HEK293 (cell line): ENCODE data around the gene CWC22.
"Not testable (repeated sequence)": the region's sequence is repeated elsewhere in the genome, so short reads cannot be mapped to it uniquely, and the experiment has no call there.

Experiments
- CTCF ChIA-PET: fragments of 350-600 bp; formaldehyde crosslinking; extraction: SDS; loops from one replicate; lab custom pipeline; 2021; ENCODE audit warnings: antibody characterized with exemption; lab: Yijun Ruan, JAX
- POLR2A ChIA-PET: fragments of 300-600 bp; formaldehyde crosslinking; extraction: SDS; loops from one replicate; lab custom pipeline; 2020; ENCODE audit warnings: antibody characterized with exemption, inconsistent platforms; lab: Yijun Ruan, JAX
- H3K27ac ChIP-seq: fragments of 200-500 bp; sonication (Bioruptor generic); 2 replicates; pipeline ENCODE4 v1.5.1; 2014; ENCODE audit warnings: low read depth, low read length, control low read depth, inconsistent platforms; ENCODE audit errors: extremely low read depth
- H3K36me3 ChIP-seq, 2 experiments: fragments of 200-500 bp in 1 of 2; sonication (Bioruptor generic) in 1 of 2; 1 replicate in 1 of 2; 2 replicates in 1 of 2; pipeline ENCODE4 v1.5.1; 2014 to 2017; ENCODE audit warnings: inconsistent platforms in 2 of 2, low read length in 2 of 2; ENCODE audit not compliant: control insufficient read depth in 2 of 2, insufficient read depth in 1 of 2
- H3K4me1 ChIP-seq: fragments of 200-500 bp; sonication (Bioruptor generic); 2 replicates; pipeline ENCODE4 v1.5.1; 2014; ENCODE audit warnings: mild to moderate bottlenecking, low read length, inconsistent platforms; ENCODE audit not compliant: control insufficient read depth, insufficient read depth
- H3K4me3 ChIP-seq: 2 replicates; pipeline ENCODE4 v1.5.1; 2011; ENCODE audit warnings: low read depth, mild to moderate bottlenecking, control low read depth, low read length, moderate library complexity
- H3K9me3 ChIP-seq: fragments of 200-500 bp; sonication (Bioruptor generic); 2 replicates; pipeline ENCODE4 v1.5.1; 2014; ENCODE audit warnings: low read depth, low read length, inconsistent platforms; ENCODE audit not compliant: control insufficient read depth, insufficient read depth
- HIC1 ChIP-seq: fragments of 450-650 bp; formaldehyde crosslinking; IDR thresholded peaks from 2 replicates; pipeline ENCODE4 v1.5.1; 2016; ENCODE audit warnings: missing biosample characterization, missing genetic modification characterization
- KLF7 ChIP-seq: fragments of 450-650 bp; formaldehyde crosslinking; IDR thresholded peaks from 2 replicates; pipeline ENCODE4 v1.5.1; 2016; ENCODE audit warnings: missing biosample characterization, missing genetic modification characterization, borderline replicate concordance
- TRIM28 ChIP-seq: IDR thresholded peaks from 2 replicates; pipeline ENCODE4 v1.6.1; 2011; ENCODE audit warnings: low read length, control low read depth, borderline replicate concordance
- ZBTB1 ChIP-seq: fragments of 450-650 bp; formaldehyde crosslinking; IDR thresholded peaks from 2 replicates; pipeline ENCODE4 v1.5.1; 2016; ENCODE audit warnings: missing biosample characterization, missing genetic modification characterization
- ZFHX2 ChIP-seq: fragments of 450-650 bp; formaldehyde crosslinking; conservative IDR thresholded peaks from 2 replicates; pipeline ENCODE4 v1.5.1; 2016; ENCODE audit warnings: missing biosample characterization, missing genetic modification characterization
- ZFP41 ChIP-seq: fragments of 450-650 bp; formaldehyde crosslinking; IDR thresholded peaks from 2 replicates; pipeline ENCODE4 v1.5.1; 2016; ENCODE audit warnings: missing biosample characterization, missing genetic modification characterization, borderline replicate concordance
- ZNF174 ChIP-seq: fragments of 450-650 bp; formaldehyde crosslinking; IDR thresholded peaks from 2 replicates; pipeline ENCODE4 v1.5.0; 2017; ENCODE audit warnings: missing biosample characterization, mild to moderate bottlenecking, missing genetic modification characterization
- ZNF202 ChIP-seq: fragments of 450-650 bp; formaldehyde crosslinking; IDR thresholded peaks from 2 replicates; pipeline ENCODE4 v1.5.1; 2016; ENCODE audit warnings: missing biosample characterization, missing genetic modification characterization, borderline replicate concordance
- ZNF211 ChIP-seq: fragments of 450-650 bp; formaldehyde crosslinking; IDR thresholded peaks from 2 replicates; pipeline ENCODE4 v1.5.1; 2016; ENCODE audit warnings: low read depth, missing biosample characterization, missing genetic modification characterization
- ZNF239 ChIP-seq: fragments of 450-650 bp; formaldehyde crosslinking; IDR thresholded peaks from 2 replicates; pipeline ENCODE4 v1.5.1; 2016; ENCODE audit warnings: missing biosample characterization, missing genetic modification characterization
- ZNF48 ChIP-seq: fragments of 450-650 bp; formaldehyde crosslinking; IDR thresholded peaks from 2 replicates; pipeline ENCODE4 v1.5.1; 2016; ENCODE audit warnings: missing biosample characterization, missing genetic modification characterization
- ZNF530 ChIP-seq: fragments of 450-650 bp; formaldehyde crosslinking; IDR thresholded peaks from 2 replicates; pipeline ENCODE4 v1.5.1; 2016; ENCODE audit warnings: low read depth, missing biosample characterization, missing genetic modification characterization
- ZNF560 ChIP-seq: fragments of 450-650 bp; formaldehyde crosslinking; IDR thresholded peaks from 2 replicates; pipeline ENCODE4 v1.5.1; 2017; ENCODE audit warnings: missing biosample characterization, missing genetic modification characterization, borderline replicate concordance
- ZNF585B ChIP-seq: fragments of 450-650 bp; formaldehyde crosslinking; IDR thresholded peaks from 2 replicates; pipeline ENCODE4 v1.5.1; 2016; ENCODE audit warnings: missing biosample characterization, missing genetic modification characterization
- ZNF600 ChIP-seq: fragments of 450-650 bp; formaldehyde crosslinking; IDR thresholded peaks from 2 replicates; pipeline ENCODE4 v1.5.1; 2016; ENCODE audit warnings: missing biosample characterization, missing genetic modification characterization
- ZNF610 ChIP-seq: fragments of 450-650 bp; formaldehyde crosslinking; IDR thresholded peaks from 2 replicates; pipeline ENCODE4 v1.5.1; 2016; ENCODE audit warnings: missing biosample characterization, missing genetic modification characterization, borderline replicate concordance
- ZNF629 ChIP-seq: fragments of 450-650 bp; formaldehyde crosslinking; IDR thresholded peaks from 2 replicates; pipeline ENCODE4 v1.5.1; 2017; ENCODE audit warnings: missing biosample characterization, missing genetic modification characterization
- ZNF664 ChIP-seq: fragments of 450-650 bp; formaldehyde crosslinking; IDR thresholded peaks from 2 replicates; pipeline ENCODE4 v1.5.1; 2016; ENCODE audit warnings: missing biosample characterization, missing genetic modification characterization
- ZNF701 ChIP-seq: fragments of 450-650 bp; formaldehyde crosslinking; IDR thresholded peaks from 2 replicates; pipeline ENCODE4 v1.5.1; 2016; ENCODE audit warnings: missing biosample characterization, missing genetic modification characterization
- ZNF837 ChIP-seq: fragments of 450-650 bp; formaldehyde crosslinking; IDR thresholded peaks from 2 replicates; pipeline ENCODE4 v1.5.1; 2016; ENCODE audit warnings: missing biosample characterization, missing genetic modification characterization
- ZSCAN5A ChIP-seq: fragments of 450-650 bp; formaldehyde crosslinking; IDR thresholded peaks from 2 replicates; pipeline ENCODE4 v1.5.1; 2016; ENCODE audit warnings: missing biosample characterization, missing genetic modification characterization
- TF ChIP-seq, protein P1 (sequence below): fragments of 450-650 bp; formaldehyde crosslinking; IDR thresholded peaks from 2 replicates; pipeline ENCODE4; 2016; ENCODE audit warnings: missing biosample characterization, missing genetic modification characterization

CWC22 gene

GRCh38 chr2:179932786-179933185, 74.3 kb downstream of the CWC22 start (continued):
- TF ChIP-seq ZNF174 (no peak), ZNF600 (no peak), ZNF202 (tag by site-specific recombination) (no peak), ZBTB1 (tag by site-specific recombination) (no peak)
- TF ChIP-seq, all 188 proteins: peak for 0

- Histone ChIP-seq H3K4me1 (no peaks in the 10 kb centered on the region), H3K9me3 (no peaks in the 10 kb centered on the region), H3K36me3 (no peaks in the 10 kb centered on the region), H3K4me3 (no peak overlapping the region), H3K27ac (no peak overlapping the region)
- ChIA-PET CTCF (no interaction called here), POLR2A (no interaction called here)
- no peak for TF ChIP-seq ZSCAN5A (tag by site-specific recombination)
- no peak for TF ChIP-seq ZFP41 (tag by site-specific recombination)
- no peak for TF ChIP-seq ZNF211 (tag by site-specific recombination)
- TF ChIP-seq ZNF239 (tag by site-specific recombination), result no peak
- TF ChIP-seq ZNF701 (tag by site-specific recombination), result no peak
- TF ChIP-seq ZNF837, result no peak
- no peak for TF ChIP-seq TRIM28
Measured at GRCh38 chr2:179931502-179931901, 75.6 kb downstream of the CWC22 start.

GRCh38 chr2:179929997-179930396, 77.1 kb downstream of the CWC22 start:
- H3K36me3 ChIP-seq, CTCF ChIA-PET, POLR2A ChIA-PET, H3K27ac ChIP-seq, H3K4me3 ChIP-seq, H3K9me3 ChIP-seq, H3K4me1 ChIP-seq: not testable (repeated sequence)
- TF ChIP-seq ZNF585B (tag by site-specific recombination), result peak; percentile 83

DNA sequence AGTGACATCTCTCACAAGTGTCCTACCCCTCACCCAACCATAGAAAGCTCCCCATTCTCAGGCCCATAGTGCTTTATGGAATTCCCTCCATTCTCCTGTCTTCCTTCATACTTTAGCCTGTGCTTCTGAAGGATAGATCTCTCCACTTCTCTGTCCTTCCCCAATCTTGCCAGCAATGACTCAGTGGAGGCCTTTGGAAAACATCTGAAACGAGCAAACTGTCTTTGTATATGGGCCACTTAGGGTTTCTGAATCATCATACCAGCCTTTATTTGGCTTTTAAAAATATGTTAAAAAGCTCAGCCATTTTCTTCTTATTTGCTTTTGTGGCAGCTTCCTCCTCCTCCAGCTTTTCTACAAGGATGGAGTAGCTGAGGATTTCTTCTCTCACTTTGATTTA, 80.1 kb downstream of the CWC22 start:
- Histone ChIP-seq H3K4me1 (no peaks in the 10 kb centered on the region), H3K27ac (no peak overlapping the region), H3K9me3 (no peaks in the 10 kb centered on the region), H3K4me3 (no peak overlapping the region), H3K36me3 (no peaks in the 10 kb centered on the region)
- ChIA-PET CTCF (interaction anchor here (1.0 kb wide), 1 partner anchor 9 kb away, joined by 6 read pairs; no protein-coding TSS in a partner anchor), POLR2A (interaction anchor here (1.2 kb wide), 1 partner anchor 47 kb away, joined by 4 read pairs; no protein-coding TSS in a partner anchor)
- TF ChIP-seq KLF7 (tag by site-specific recombination) (no peak), ZNF610 (tag by site-specific recombination) (no peak), HIC1 (tag by site-specific recombination) (no peak), ZNF48 (tag by site-specific recombination) (no peak), ZNF530 (tag by site-specific recombination) (no peak), ZNF629 (tag by site-specific recombination) (no peak), ZNF560 (tag by site-specific recombination) (no peak), ZFP41 (tag by site-specific recombination) (no peak), ZNF664 (no peak), ZFHX2 (no peak)
- TF ChIP-seq, protein P1, sequence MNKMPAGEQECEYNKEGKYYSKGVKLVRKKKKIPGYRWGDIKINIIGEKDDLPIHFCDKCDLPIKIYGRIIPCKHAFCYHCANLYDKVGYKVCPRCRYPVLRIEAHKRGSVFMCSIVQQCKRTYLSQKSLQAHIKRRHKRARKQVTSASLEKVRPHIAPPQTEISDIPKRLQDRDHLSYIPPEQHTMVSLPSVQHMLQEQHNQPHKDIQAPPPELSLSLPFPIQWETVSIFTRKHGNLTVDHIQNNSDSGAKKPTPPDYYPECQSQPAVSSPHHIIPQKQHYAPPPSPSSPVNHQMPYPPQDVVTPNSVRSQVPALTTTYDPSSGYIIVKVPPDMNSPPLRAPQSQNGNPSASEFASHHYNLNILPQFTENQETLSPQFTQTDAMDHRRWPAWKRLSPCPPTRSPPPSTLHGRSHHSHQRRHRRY, result no peak
